IMR-90 (cell line): ENCODE results near the gene PDE6H. TPM values are rescaled to one million over a fixed set of nuclear protein-coding genes. Genes with fewer than 3 reads are reported as not detected.

ENCODE experiments used
- ATAC-seq: fragments of 200-7000 bp; cut with Tn5 transposase; 2 replicates; pipeline ENCODE4 v1.9.1; 2020; ENCODE audit warnings: low read depth, mild to moderate bottlenecking, moderate library complexity
- BruUV-seq: library from RNA; stranded (reverse); fragments of 400-500 nt; replicated peaks from 2 replicates; lab custom pipeline; 2021; lab: Mats Ljungman, UMichigan
- CTCF ChIA-PET: fragments of 300-600 bp; formaldehyde crosslinking; extraction: SDS; loops from one replicate; lab custom pipeline; 2021; ENCODE audit warnings: antibody characterized with exemption; lab: Yijun Ruan, JAX
- POLR2A ChIA-PET: fragments of 300-600 bp; sonication (Branson Sonifier 250); formaldehyde crosslinking; loops from one replicate; lab custom pipeline; 2022; ENCODE audit warnings: antibody characterized with exemption; ENCODE audit not compliant: unreplicated experiment; lab: Charles Lee
- DNase-seq: peaks from one replicate; pipeline ENCODE4 v3.0.0; 2013
- H2AFZ ChIP-seq: replicated peaks from 2 replicates; pipeline ENCODE3; 2013; ENCODE audit warnings: low read length, mild to moderate bottlenecking; ENCODE audit not compliant: poor library complexity
- H2AK5ac ChIP-seq: 2 replicates; pipeline ENCODE4 v1.6.1; 2013; ENCODE audit warnings: low read depth, low read length, inconsistent platforms
- H2AK9ac ChIP-seq: replicated peaks from 2 replicates; pipeline ENCODE3; 2013; ENCODE audit warnings: mild to moderate bottlenecking, low read depth, low read length, moderate library complexity; ENCODE audit not compliant: poor library complexity
- H2BK120ac ChIP-seq: 2 replicates; pipeline ENCODE4 v1.6.1; 2013; ENCODE audit warnings: low read depth, low read length, inconsistent platforms
- H2BK15ac ChIP-seq: 3 replicates; pipeline ENCODE4 v1.6.1; 2013; ENCODE audit warnings: low read depth, low read length, inconsistent platforms
- H2BK20ac ChIP-seq: 2 replicates; pipeline ENCODE4 v1.6.1; 2013; ENCODE audit warnings: low read depth, mild to moderate bottlenecking, inconsistent platforms, low read length, moderate library complexity
- H2BK5ac ChIP-seq: 2 replicates; pipeline ENCODE4 v1.6.1; 2013; ENCODE audit warnings: mild to moderate bottlenecking, low read depth, low read length, inconsistent platforms; ENCODE audit not compliant: poor library complexity, severe bottlenecking
- H3K14ac ChIP-seq: replicated peaks from 2 replicates; pipeline ENCODE4 v1.6.1; 2013; ENCODE audit warnings: low read depth, low read length, inconsistent platforms
- H3K18ac ChIP-seq: 2 replicates; pipeline ENCODE4 v1.6.1; 2013; ENCODE audit warnings: low read depth, low read length, control low read depth
- H3K23ac ChIP-seq: 2 replicates; pipeline ENCODE4 v1.6.1; 2013; ENCODE audit warnings: low read depth, low read length, inconsistent platforms
- H3K27ac ChIP-seq: 2 replicates; pipeline ENCODE4 v1.5.1; 2013; ENCODE audit warnings: mild to moderate bottlenecking, control low read depth, low read length; ENCODE audit not compliant: insufficient read depth
- H3K27me3 ChIP-seq: 2 replicates; pipeline ENCODE4 v1.6.1; 2013; ENCODE audit warnings: low read length; ENCODE audit not compliant: control insufficient read depth, insufficient read depth
- H3K36me3 ChIP-seq: 2 replicates; pipeline ENCODE4 v1.6.1; 2013; ENCODE audit warnings: low read length, mixed read lengths; ENCODE audit not compliant: control insufficient read depth, insufficient read depth
- H3K4ac ChIP-seq: 2 replicates; pipeline ENCODE4 v1.6.1; 2013; ENCODE audit warnings: low read depth, low read length, inconsistent platforms
- H3K4me1 ChIP-seq: 2 replicates; pipeline ENCODE4 v1.6.1; 2013; ENCODE audit warnings: low read length, mixed read lengths; ENCODE audit not compliant: control insufficient read depth, insufficient read depth
- H3K4me2 ChIP-seq: 2 replicates; pipeline ENCODE4 v1.6.1; 2013; ENCODE audit warnings: low read depth, mild to moderate bottlenecking, control low read depth, low read length, moderate library complexity
- H3K4me3 ChIP-seq: 2 replicates; pipeline ENCODE4 v1.5.1; 2013; ENCODE audit warnings: low read depth, mild to moderate bottlenecking, control low read depth, low read length, moderate library complexity; ENCODE audit not compliant: insufficient read depth
- H3K56ac ChIP-seq: 2 replicates; pipeline ENCODE4 v1.6.1; 2013; ENCODE audit warnings: low read length, inconsistent platforms; ENCODE audit not compliant: insufficient read depth; ENCODE audit errors: extremely low read depth
- H3K79me1 ChIP-seq, 2 experiments: 2 replicates each; pipeline ENCODE4 v1.6.1; 2013; ENCODE audit warnings: low read length in 2 of 2, inconsistent platforms in 1 of 2, low read depth in 1 of 2
- H3K9ac ChIP-seq: 2 replicates; pipeline ENCODE4 v1.6.1; 2013; ENCODE audit warnings: low read depth, low read length, control low read depth
- H3K9me1 ChIP-seq: 2 replicates; pipeline ENCODE4 v1.6.1; 2013; ENCODE audit warnings: low read length, inconsistent platforms; ENCODE audit not compliant: insufficient read depth
- H3K9me3 ChIP-seq: 2 replicates; pipeline ENCODE4 v1.6.1; 2013; ENCODE audit warnings: low read length; ENCODE audit not compliant: control insufficient read depth, insufficient read depth
- H4K20me1 ChIP-seq: 2 replicates; pipeline ENCODE4 v1.6.1; 2013; ENCODE audit warnings: low read length, inconsistent platforms; ENCODE audit not compliant: insufficient read depth
- H4K5ac ChIP-seq: 2 replicates; pipeline ENCODE4 v1.6.1; 2013; ENCODE audit warnings: mild to moderate bottlenecking, low read depth, low read length, control low read depth
- H4K8ac ChIP-seq, 2 experiments: 2 replicates each; pipeline ENCODE4 v1.6.1; 2013; ENCODE audit warnings: low read depth in 2 of 2, low read length in 2 of 2, control low read depth in 1 of 2, inconsistent platforms in 1 of 2
- H4K91ac ChIP-seq: 2 replicates; pipeline ENCODE4 v1.6.1; 2013; ENCODE audit warnings: low read depth, low read length, inconsistent platforms; ENCODE audit not compliant: insufficient read depth
- BHLHE40 ChIP-seq: fragments of 150-350 bp; IDR thresholded peaks from 2 replicates; pipeline ENCODE4 v1.6.1; 2016; ENCODE audit warnings: mild to moderate bottlenecking, low read depth, low read length
- CEBPB ChIP-seq: IDR thresholded peaks from 2 replicates; pipeline ENCODE4 v1.6.1; 2012; ENCODE audit warnings: low read depth, low read length, improper control_type of control experiment
- CHD1 ChIP-seq: IDR thresholded peaks from 2 replicates; pipeline ENCODE4 v1.6.1; 2012; ENCODE audit warnings: low read depth, low read length, improper control_type of control experiment
- FOS ChIP-seq: fragments of 150-350 bp; IDR thresholded peaks from 2 replicates; pipeline ENCODE4 v1.6.1; 2016; ENCODE audit warnings: low read depth, low read length
- MAFK ChIP-seq: IDR thresholded peaks from 2 replicates; pipeline ENCODE4 v1.6.1; 2012; ENCODE audit warnings: low read depth, low read length, improper control_type of control experiment
- MAZ ChIP-seq: IDR thresholded peaks from 2 replicates; pipeline ENCODE4 v1.6.1; 2012; ENCODE audit warnings: low read depth, mild to moderate bottlenecking, low read length, improper control_type of control experiment, moderate library complexity, borderline replicate concordance
- MXI1 ChIP-seq: IDR thresholded peaks from 2 replicates; pipeline ENCODE4 v1.6.1; 2012; ENCODE audit warnings: low read depth, mild to moderate bottlenecking, low read length, moderate library complexity, borderline replicate concordance
- NFE2L2 ChIP-seq: fragments of 150-350 bp; IDR thresholded peaks from 2 replicates; pipeline ENCODE4 v1.6.1; 2016; ENCODE audit warnings: low read depth, mild to moderate bottlenecking, low read length
- POLR2A ChIP-seq: IDR thresholded peaks from 2 replicates; pipeline ENCODE4 v1.6.1; 2012; ENCODE audit warnings: mild to moderate bottlenecking, low read depth, low read length
- RAD21 ChIP-seq: IDR thresholded peaks from 2 replicates; pipeline ENCODE4 v1.6.1; 2012; ENCODE audit warnings: low read length, improper control_type of control experiment
- RCOR1 ChIP-seq: IDR thresholded peaks from 2 replicates; pipeline ENCODE4 v1.6.1; 2012; ENCODE audit warnings: mild to moderate bottlenecking, low read length, improper control_type of control experiment; ENCODE audit not compliant: insufficient replicate concordance
- RFX5 ChIP-seq: IDR thresholded peaks from 2 replicates; pipeline ENCODE4 v1.8.0; 2012; ENCODE audit warnings: low read depth, mild to moderate bottlenecking, low read length, moderate library complexity
- SMC3 ChIP-seq: fragments of 150-350 bp; IDR thresholded peaks from 2 replicates; pipeline ENCODE4 v1.6.1; 2016; ENCODE audit warnings: low read depth, mild to moderate bottlenecking, antibody characterized with exemption, low read length, moderate library complexity
- WGBS, 2 experiments: methylation state at CpG; one replicate each; pipeline versions ENCODE4 v1.1.5 to v1.1.7; 2013; ENCODE audit warnings: missing lambda C conversion rate in 2 of 2; ENCODE audit not compliant: insufficient read length in 1 of 2; ENCODE audit errors: extremely low coverage in 2 of 2; 5-methylcytosine and 5-hydroxymethylcytosine counted together
- dilution Hi-C: fragments of 300-500 bp; cut with HindIII; formaldehyde crosslinking; loops from one replicate; pipeline ENCODE4 v1.14.3; 2018; ENCODE audit warnings: low sequenced_read_pairs; ENCODE audit not compliant: unreplicated experiment
- in situ Hi-C: fragments of 300-500 bp; cut with MboI; formaldehyde crosslinking; loops from 3 replicates; pipeline ENCODE4 v1.14.3; 2019; ENCODE audit warnings: low sequenced_read_pairs, inconsistent platforms, mixed read lengths
- intact Hi-C: fragments of 100-400 bp; cut with micrococcal nuclease; formaldehyde crosslinking; loops from 2 replicates; pipeline ENCODE4 v1.10.0; 2022
- polyA plus RNA-seq, 3 experiments: library from polyadenylated mRNA; depleted of rRNA; stranded (reverse); fragments of >200 nt; gene quantifications; 2 replicates each; pipeline ENCODE4 v1.2.3, GENCODE V29; 2012; ENCODE audit warnings: low replicate concordance in 1 of 3
- total RNA-seq: library from RNA; depleted of rRNA; stranded (reverse); fragments of >200 nt; gene quantifications from 2 replicates; pipeline ENCODE4 v1.2.3, GENCODE V29; 2012
- TF ChIP-seq, protein P1 (sequence below): fragments of 150-350 bp; IDR thresholded peaks from 2 replicates; pipeline ENCODE4 v1.6.1; 2017; ENCODE audit warnings: mild to moderate bottlenecking, antibody characterized with exemption, low read length, low read depth
- TF ChIP-seq, protein P2 (sequence below): conservative IDR thresholded peaks from 2 replicates; pipeline ENCODE4 v1.5.1; 2012; ENCODE audit warnings: mild to moderate bottlenecking, low read depth, low read length, improper control_type of control experiment
- TF ChIP-seq, protein P3 (sequence below): fragments of 150-350 bp; IDR thresholded peaks from 2 replicates; pipeline ENCODE4 v1.6.1; 2016; ENCODE audit warnings: low read depth, mild to moderate bottlenecking, low read length, moderate library complexity, borderline replicate concordance

Gene PDE6H
- total and polyA plus RNA-seq, 2 of the 4 experiments (the other 2 are of a cell fraction) = not detected

DNA sequence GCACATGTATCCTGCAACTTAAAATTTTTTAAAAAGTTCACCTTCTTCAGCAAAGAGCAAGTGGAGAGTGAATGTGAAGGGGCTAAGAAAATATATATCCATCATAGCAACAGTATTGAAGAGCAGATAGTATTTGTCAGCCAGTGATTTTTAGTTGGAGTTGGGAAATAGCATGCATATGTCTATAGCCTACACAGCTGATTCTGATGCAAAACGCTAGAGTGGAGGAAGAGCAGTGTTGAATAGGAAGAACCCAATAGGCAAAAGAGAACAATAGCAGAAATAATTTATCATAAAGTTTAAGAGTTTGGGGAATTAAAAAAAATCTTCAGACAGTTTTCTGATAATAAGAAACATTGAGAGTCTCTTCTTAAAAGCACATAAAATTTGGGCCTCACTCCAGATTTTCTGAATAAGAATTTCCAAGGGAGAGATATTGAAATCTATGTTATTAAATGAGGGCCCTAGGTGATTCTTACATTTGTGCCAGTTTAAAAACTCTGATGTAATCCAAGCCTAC lies 12.0 kb downstream of the PDE6H start:
- no peak for DNase-seq
- intact Hi-C loops = no loop called here
- ATAC-seq = no peak

More for the DNA sequence above, 12.0 kb downstream of the PDE6H start:
- Histone ChIP-seq H3K4me3 (no peak overlapping the region), H2BK120ac (no peak overlapping the region), H2BK20ac (no peak overlapping the region), H3K4me2 (no peak overlapping the region), H3K9me3 (no peaks in the 10 kb centered on the region), H3K9me1 (no peaks in the 10 kb centered on the region), H3K79me1 (no peaks in the 10 kb centered on the region), H3K18ac (no peak overlapping the region), H2AK5ac (no peak overlapping the region), H4K91ac (no peak overlapping the region), H3K4ac (no peak overlapping the region), H2AFZ (no peak overlapping the region), H3K27me3 (peaks cover 3% of the 10 kb centered on the region; the same call in 1 of the 2 replicates), H3K23ac (no peak overlapping the region), H3K9ac (no peak overlapping the region), H3K14ac (no peak overlapping the region), H2BK5ac (no peak overlapping the region), H2AK9ac (no peak overlapping the region), H4K20me1 (no peaks in the 10 kb centered on the region), H4K8ac (no peak overlapping the region), H3K36me3 (no peaks in the 10 kb centered on the region), H3K56ac (no peak overlapping the region), H2BK15ac (no peak overlapping the region), H4K5ac (no peak overlapping the region), H3K4me1 (peaks cover 2% of the 10 kb centered on the region; the same call in 1 of the 2 replicates), H3K27ac (no peak overlapping the region)
- BruUV-seq = no TSS peak
- dilution Hi-C loops = no loop called here
- ChIA-PET CTCF (no interaction called here), POLR2A (no interaction called here)
- TF ChIP-seq, protein P1, sequence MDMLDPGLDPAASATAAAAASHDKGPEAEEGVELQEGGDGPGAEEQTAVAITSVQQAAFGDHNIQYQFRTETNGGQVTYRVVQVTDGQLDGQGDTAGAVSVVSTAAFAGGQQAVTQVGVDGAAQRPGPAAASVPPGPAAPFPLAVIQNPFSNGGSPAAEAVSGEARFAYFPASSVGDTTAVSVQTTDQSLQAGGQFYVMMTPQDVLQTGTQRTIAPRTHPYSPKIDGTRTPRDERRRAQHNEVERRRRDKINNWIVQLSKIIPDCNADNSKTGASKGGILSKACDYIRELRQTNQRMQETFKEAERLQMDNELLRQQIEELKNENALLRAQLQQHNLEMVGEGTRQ = no peak
- TF ChIP-seq POLR2A = no peak
- no peak for TF ChIP-seq SMC3
- no peak for TF ChIP-seq MAFK
- TF ChIP-seq RAD21 = no peak
- no peak for TF ChIP-seq BHLHE40
- TF ChIP-seq, protein P2, sequence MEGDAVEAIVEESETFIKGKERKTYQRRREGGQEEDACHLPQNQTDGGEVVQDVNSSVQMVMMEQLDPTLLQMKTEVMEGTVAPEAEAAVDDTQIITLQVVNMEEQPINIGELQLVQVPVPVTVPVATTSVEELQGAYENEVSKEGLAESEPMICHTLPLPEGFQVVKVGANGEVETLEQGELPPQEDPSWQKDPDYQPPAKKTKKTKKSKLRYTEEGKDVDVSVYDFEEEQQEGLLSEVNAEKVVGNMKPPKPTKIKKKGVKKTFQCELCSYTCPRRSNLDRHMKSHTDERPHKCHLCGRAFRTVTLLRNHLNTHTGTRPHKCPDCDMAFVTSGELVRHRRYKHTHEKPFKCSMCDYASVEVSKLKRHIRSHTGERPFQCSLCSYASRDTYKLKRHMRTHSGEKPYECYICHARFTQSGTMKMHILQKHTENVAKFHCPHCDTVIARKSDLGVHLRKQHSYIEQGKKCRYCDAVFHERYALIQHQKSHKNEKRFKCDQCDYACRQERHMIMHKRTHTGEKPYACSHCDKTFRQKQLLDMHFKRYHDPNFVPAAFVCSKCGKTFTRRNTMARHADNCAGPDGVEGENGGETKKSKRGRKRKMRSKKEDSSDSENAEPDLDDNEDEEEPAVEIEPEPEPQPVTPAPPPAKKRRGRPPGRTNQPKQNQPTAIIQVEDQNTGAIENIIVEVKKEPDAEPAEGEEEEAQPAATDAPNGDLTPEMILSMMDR = no peak
- TF ChIP-seq NFE2L2 = no peak
- TF ChIP-seq, protein P3, sequence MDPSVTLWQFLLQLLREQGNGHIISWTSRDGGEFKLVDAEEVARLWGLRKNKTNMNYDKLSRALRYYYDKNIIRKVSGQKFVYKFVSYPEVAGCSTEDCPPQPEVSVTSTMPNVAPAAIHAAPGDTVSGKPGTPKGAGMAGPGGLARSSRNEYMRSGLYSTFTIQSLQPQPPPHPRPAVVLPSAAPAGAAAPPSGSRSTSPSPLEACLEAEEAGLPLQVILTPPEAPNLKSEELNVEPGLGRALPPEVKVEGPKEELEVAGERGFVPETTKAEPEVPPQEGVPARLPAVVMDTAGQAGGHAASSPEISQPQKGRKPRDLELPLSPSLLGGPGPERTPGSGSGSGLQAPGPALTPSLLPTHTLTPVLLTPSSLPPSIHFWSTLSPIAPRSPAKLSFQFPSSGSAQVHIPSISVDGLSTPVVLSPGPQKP = no peak
- no peak for TF ChIP-seq MAZ
- TF ChIP-seq MXI1 = no peak
- no peak for TF ChIP-seq RCOR1
- TF ChIP-seq CEBPB = no peak
- TF ChIP-seq FOS = no peak
- TF ChIP-seq RFX5 = no peak
- no peak for TF ChIP-seq CHD1
- in situ Hi-C loops = loop anchor here (25.0 kb wide), 1 partner anchor 748 kb away; no protein-coding TSS in a partner anchor
- no CpG with 5 or more reads among the region's 1 CpG for WGBS, 2 experiments
